Globus pallidus (tissue), 1 donor: Measurements from ENCODE around the gene DGKE.

ENCODE experiments used
- DNase-seq: peaks from one replicate; pipeline ENCODE4 v3.0.0-alpha.2; 2015; ENCODE audit warnings: low spot score

The DGKE gene

GRCh38 chr17:56849131-56849530 lies 15.2 kb downstream of the DGKE start:
- DNase-seq = no peak

GRCh38 chr17:56850591-56850990 lies 16.6 kb downstream of the DGKE start:
- DNase-seq = no peak

- no peak for DNase-seq
Measured at GRCh38 chr17:56851008-56851407, 17.1 kb downstream of the DGKE start.

- no peak for DNase-seq
Measured at GRCh38 chr17:56861899-56862298, 27.9 kb downstream of the DGKE start.

- no peak for DNase-seq
Measured at GRCh38 chr17:56863974-56864373, 30.0 kb downstream of the DGKE start.

GRCh38 chr17:56866076-56866475 lies 32.1 kb downstream of the DGKE start:
- no peak for DNase-seq

- no peak for DNase-seq
Measured at GRCh38 chr17:56866496-56866895, 32.5 kb downstream of the DGKE start.

- DNase-seq = no peak
Measured at GRCh38 chr17:56867948-56868376, 34.0 kb downstream of the DGKE start.

- DNase-seq = no peak
Measured at GRCh38 chr17:56868716-56869115, 34.8 kb downstream of the DGKE start.

- DNase-seq = no peak
Measured at GRCh38 chr17:56870081-56870651, 36.2 kb downstream of the DGKE start.

GRCh38 chr17:56876766-56877179 lies 42.8 kb downstream of the DGKE start:
- DNase-seq = no peak

- DNase-seq = no peak
Measured at GRCh38 chr17:56879280-56879679, 45.3 kb downstream of the DGKE start.

- peak; percentile 17 for DNase-seq
Measured at GRCh38 chr17:56880133-56880532, 46.2 kb downstream of the DGKE start.

GRCh38 chr17:56880571-56880970 lies 46.6 kb downstream of the DGKE start:
- DNase-seq = no peak

GRCh38 chr17:56881685-56882295 lies 47.8 kb downstream of the DGKE start:
- DNase-seq = no peak

GRCh38 chr17:56883616-56884015 lies 49.7 kb downstream of the DGKE start:
- no peak for DNase-seq

- no peak for DNase-seq
Measured at GRCh38 chr17:56884483-56885311, 50.7 kb downstream of the DGKE start.

- DNase-seq = no peak
Measured at GRCh38 chr17:56885312-56885657, 51.3 kb downstream of the DGKE start.

GRCh38 chr17:56886288-56886731 lies 52.4 kb downstream of the DGKE start:
- DNase-seq = no peak

GRCh38 chr17:56887105-56887504 lies 53.2 kb downstream of the DGKE start:
- DNase-seq = no peak

GRCh38 chr17:56887552-56888467 lies 53.9 kb downstream of the DGKE start:
- DNase-seq = no peak

- DNase-seq = no peak
Measured at GRCh38 chr17:56890390-56890789, 56.4 kb downstream of the DGKE start.
